A549 (cell line): ENCODE measurements around the gene COL15A1.

Experiments used
- BHLHE40 ChIP-seq: IDR thresholded peaks from 2 replicates; pipeline ENCODE4 v1.6.1; 2012; ENCODE audit warnings: low read depth, low read length, inconsistent platforms
- EP300 ChIP-seq, 2 experiments: fragments of >200 bp; sonication (Bioruptor Twin); formaldehyde crosslinking; IDR thresholded peaks; 2 replicates in 1 of 2; 3 replicates in 1 of 2; pipeline ENCODE4 v1.6.1; 2016 to 2017
- POLR2A ChIP-seq: IDR thresholded peaks from 2 replicates; pipeline ENCODE4 v1.6.1; 2012; ENCODE audit warnings: mild to moderate bottlenecking, low read length
- SMC3 ChIP-seq: fragments of >200 bp; sonication (Bioruptor Twin); formaldehyde crosslinking; IDR thresholded peaks from 3 replicates; pipeline ENCODE4 v1.6.1; 2018; ENCODE audit warnings: inconsistent platforms
- TF ChIP-seq, protein P1 (sequence below): fragments of 450-650 bp; IDR thresholded peaks from 2 replicates; pipeline ENCODE4 v1.6.1; 2014; ENCODE audit warnings: antibody characterized with exemption
- TF ChIP-seq, protein P2 (sequence below): IDR thresholded peaks from 2 replicates; pipeline ENCODE4 v1.6.1; 2012
- TF ChIP-seq, protein P3 (sequence below): fragments of >200 bp; sonication (Bioruptor Twin); formaldehyde crosslinking; IDR thresholded peaks from 3 replicates; pipeline ENCODE4 v1.5.1; 2016

DNA sequence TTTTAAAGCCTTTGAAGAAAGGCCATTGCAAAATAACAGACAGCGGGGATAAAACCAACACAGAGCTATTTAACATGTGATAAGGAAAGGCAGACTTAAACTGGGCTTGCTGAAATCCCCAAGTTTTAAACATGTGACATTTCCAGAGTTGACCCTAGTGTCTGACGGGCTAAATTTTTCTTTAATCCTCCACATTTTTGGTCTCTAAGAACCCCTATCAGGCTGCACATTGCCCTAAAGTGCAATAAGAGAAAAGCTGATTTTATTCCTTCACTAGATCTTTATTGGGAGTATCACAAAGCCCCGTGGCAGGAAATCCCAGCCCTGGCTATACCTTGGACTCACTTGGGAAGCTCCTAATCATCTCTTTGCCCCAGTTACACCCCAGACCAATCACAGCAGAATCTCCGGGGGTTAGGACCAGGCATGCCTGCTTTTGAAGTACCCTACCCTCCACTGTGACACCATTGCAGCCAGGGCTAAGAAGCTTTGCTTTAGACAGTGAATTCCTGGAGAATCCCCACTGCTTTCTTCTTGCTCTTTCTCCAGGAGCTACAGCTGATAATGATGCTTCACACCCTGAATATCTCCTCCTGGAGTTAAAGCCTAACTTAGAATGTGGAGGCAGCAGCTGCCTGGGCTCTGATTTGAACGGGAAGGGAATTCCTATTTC is 20.1 kb upstream of the COL15A1 start:
- TF ChIP-seq, protein P1, sequence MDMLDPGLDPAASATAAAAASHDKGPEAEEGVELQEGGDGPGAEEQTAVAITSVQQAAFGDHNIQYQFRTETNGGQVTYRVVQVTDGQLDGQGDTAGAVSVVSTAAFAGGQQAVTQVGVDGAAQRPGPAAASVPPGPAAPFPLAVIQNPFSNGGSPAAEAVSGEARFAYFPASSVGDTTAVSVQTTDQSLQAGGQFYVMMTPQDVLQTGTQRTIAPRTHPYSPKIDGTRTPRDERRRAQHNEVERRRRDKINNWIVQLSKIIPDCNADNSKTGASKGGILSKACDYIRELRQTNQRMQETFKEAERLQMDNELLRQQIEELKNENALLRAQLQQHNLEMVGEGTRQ: no peak
- TF ChIP-seq, protein P2, sequence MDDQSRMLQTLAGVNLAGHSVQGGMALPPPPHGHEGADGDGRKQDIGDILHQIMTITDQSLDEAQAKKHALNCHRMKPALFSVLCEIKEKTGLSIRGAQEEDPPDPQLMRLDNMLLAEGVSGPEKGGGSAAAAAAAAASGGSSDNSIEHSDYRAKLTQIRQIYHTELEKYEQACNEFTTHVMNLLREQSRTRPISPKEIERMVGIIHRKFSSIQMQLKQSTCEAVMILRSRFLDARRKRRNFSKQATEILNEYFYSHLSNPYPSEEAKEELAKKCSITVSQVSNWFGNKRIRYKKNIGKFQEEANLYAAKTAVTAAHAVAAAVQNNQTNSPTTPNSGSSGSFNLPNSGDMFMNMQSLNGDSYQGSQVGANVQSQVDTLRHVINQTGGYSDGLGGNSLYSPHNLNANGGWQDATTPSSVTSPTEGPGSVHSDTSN: no peak
- TF ChIP-seq, protein P3, sequence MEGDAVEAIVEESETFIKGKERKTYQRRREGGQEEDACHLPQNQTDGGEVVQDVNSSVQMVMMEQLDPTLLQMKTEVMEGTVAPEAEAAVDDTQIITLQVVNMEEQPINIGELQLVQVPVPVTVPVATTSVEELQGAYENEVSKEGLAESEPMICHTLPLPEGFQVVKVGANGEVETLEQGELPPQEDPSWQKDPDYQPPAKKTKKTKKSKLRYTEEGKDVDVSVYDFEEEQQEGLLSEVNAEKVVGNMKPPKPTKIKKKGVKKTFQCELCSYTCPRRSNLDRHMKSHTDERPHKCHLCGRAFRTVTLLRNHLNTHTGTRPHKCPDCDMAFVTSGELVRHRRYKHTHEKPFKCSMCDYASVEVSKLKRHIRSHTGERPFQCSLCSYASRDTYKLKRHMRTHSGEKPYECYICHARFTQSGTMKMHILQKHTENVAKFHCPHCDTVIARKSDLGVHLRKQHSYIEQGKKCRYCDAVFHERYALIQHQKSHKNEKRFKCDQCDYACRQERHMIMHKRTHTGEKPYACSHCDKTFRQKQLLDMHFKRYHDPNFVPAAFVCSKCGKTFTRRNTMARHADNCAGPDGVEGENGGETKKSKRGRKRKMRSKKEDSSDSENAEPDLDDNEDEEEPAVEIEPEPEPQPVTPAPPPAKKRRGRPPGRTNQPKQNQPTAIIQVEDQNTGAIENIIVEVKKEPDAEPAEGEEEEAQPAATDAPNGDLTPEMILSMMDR: no peak
- TF ChIP-seq POLR2A (no peak), SMC3 (no peak), EP300 (IDR thresholded peaks at IDR 0.05) (no peak), BHLHE40 (no peak)
